ENCODE measurements around the gene MRPL53. TPM values are rescaled to one million over a fixed set of nuclear protein-coding genes. Genes with fewer than 3 reads are reported as not detected.

Gene MRPL53
- total RNA-seq, 1 experiment from 2014 or later: 52.1 TPM

- TF ChIP-seq E2F4 (CRISPR knock-in tag; IDR thresholded peaks at IDR 0.05; ENCODE audit: borderline replicate concordance, low read depth): 0 out of 2 replicates have a peak, but pooled peaks have one; percentile 41
- TF ChIP-seq FOXK1 (CRISPR knock-in tag; IDR thresholded peaks at IDR 0.05): peak; percentile 57; the same call in 1 of the 2 replicates
- peak; percentile 18; the same call in 1 of the 2 replicates for TF ChIP-seq USF2 (CRISPR knock-in tag; IDR thresholded peaks at IDR 0.05)
- TF ChIP-seq MAX (CRISPR knock-in tag; IDR thresholded peaks at IDR 0.05): peak; percentile 57; the same call in 1 of the 2 replicates
- no peak for TF ChIP-seq KAT7 (CRISPR knock-in tag; IDR thresholded peaks at IDR 0.05; ENCODE audit: borderline replicate concordance)
- TF ChIP-seq ZBTB43 (CRISPR knock-in tag; IDR thresholded peaks at IDR 0.05): 0 out of 2 replicates have a peak, but pooled peaks have one; percentile 24
- 0 out of 2 replicates have a peak, but pooled peaks have one; percentile 48 for TF ChIP-seq FOXP4 (CRISPR knock-in tag; IDR thresholded peaks at IDR 0.05)
- TF ChIP-seq ZBTB21 (CRISPR knock-in tag; IDR thresholded peaks at IDR 0.05; ENCODE audit: borderline replicate concordance): 0 out of 2 replicates have a peak, but pooled peaks have one; percentile 31
- 0 out of 2 replicates have a peak, but pooled peaks have one; percentile 38 for TF ChIP-seq FOXP1 (CRISPR knock-in tag; IDR thresholded peaks at IDR 0.05; ENCODE audit: borderline replicate concordance)
Observed at GRCh38 chr2:74502720-74503505, 30.4 kb upstream of the MRPL53 start (continued).

- peak overlapping the region; percentile 81 for H3K4me3 Mint-ChIP-seq
- CTCF ChIA-PET: interaction anchor here (6.0 kb wide), 1 partner anchor 19 kb away, joined by 43 read pairs; the partner anchor contains the start of genes CCDC142 and TTC31
- DNase-seq (ENCODE audit: low spot score) (no peak), ATAC-seq (no peak)
- no peaks in the 10 kb centered on the region for H3K9me3 Mint-ChIP-seq
- peaks cover 93% of the 10 kb centered on the region for H3K27me3 Mint-ChIP-seq (ENCODE audit: low read depth)
- no peak overlapping the region for H3K27ac Mint-ChIP-seq
- peaks cover 22% of the 10 kb centered on the region for H3K36me3 Mint-ChIP-seq
- peaks cover 61% of the 10 kb centered on the region for H3K4me1 Mint-ChIP-seq
- TF ChIP-seq GABPB1 (CRISPR knock-in tag; IDR thresholded peaks at IDR 0.05): peak; percentile 27; the same call in 1 of the 2 replicates
- no peak for TF ChIP-seq RELA (CRISPR knock-in tag; IDR thresholded peaks at IDR 0.05; ENCODE audit: borderline replicate concordance)
- POLR2A ChIA-PET: interaction anchor here (0.7 kb wide), 1 partner anchor 27 kb away, joined by 3 read pairs; no protein-coding TSS in a partner anchor
Observed at GRCh38 chr2:74502147-74502719, 29.8 kb upstream of the MRPL53 start.

GRCh38 chr2:74501335-74502071, 29.0 kb upstream of the MRPL53 start:
- Mint-ChIP-seq H3K4me1 (peaks cover 55% of the 10 kb centered on the region), H3K27me3 (ENCODE audit: low read depth) (peaks cover 96% of the 10 kb centered on the region), H3K27ac (no peak overlapping the region), H3K36me3 (peaks cover 19% of the 10 kb centered on the region), H3K4me3 (peak overlapping the region; percentile 81), H3K9me3 (no peaks in the 10 kb centered on the region)
- ChIA-PET POLR2A (interaction anchor here (0.6 to 0.8 kb wide), 2 partner anchors 10 to 44 kb away, joined by 3 to 5 read pairs; partner anchors contain the start of gene WBP1), CTCF (interaction anchor here (0.7 to 6.0 kb wide), 5 partner anchors 9 to 86 kb away, joined by 3 to 43 read pairs (median 6); partner anchors contain the start of genes AUP1, CCDC142, HTRA2 and TTC31)
- ATAC-seq (no peak), DNase-seq (ENCODE audit: low spot score) (no peak)
- TF ChIP-seq ZNF512 (CRISPR knock-in tag; IDR thresholded peaks at IDR 0.05; ENCODE audit: borderline replicate concordance): no peak
- TF ChIP-seq STAT6 (CRISPR knock-in tag; conservative IDR thresholded peaks at IDR 0.05; ENCODE audit: low read depth): no peak
- TF ChIP-seq TEAD1 (CRISPR knock-in tag; IDR thresholded peaks at IDR 0.05): no peak
- no peak for TF ChIP-seq EMX1 (CRISPR knock-in tag; IDR thresholded peaks at IDR 0.05)
- no peak for TF ChIP-seq PRRX2 (CRISPR knock-in tag; IDR thresholded peaks at IDR 0.05)

Measured in WTC11 (cell line).